Parathyroid adenoma (tissue), 2 donors: Measurements from ENCODE around the gene C15orf40.

Experiments used
- H2AFZ ChIP-seq: fragments of 300-600 bp; sonication (generic); one replicate; pipeline ENCODE4 v1.7.0; 2017; ENCODE audit warnings: antibody characterized with exemption, mild to moderate bottlenecking
- H3K27ac ChIP-seq: fragments of 300-600 bp; sonication (generic); one replicate; pipeline ENCODE4 v1.7.0; 2017
- H3K27me3 ChIP-seq: fragments of 300-600 bp; sonication (generic); one replicate; pipeline ENCODE4 v1.7.0; 2017; ENCODE audit warnings: low read length; ENCODE audit not compliant: control insufficient read depth, insufficient read depth
- H3K36me3 ChIP-seq: fragments of 300-600 bp; sonication (generic); one replicate; pipeline ENCODE4 v1.7.0; 2017; ENCODE audit warnings: low read length; ENCODE audit not compliant: control insufficient read depth, insufficient read depth
- H3K4me1 ChIP-seq: fragments of 300-600 bp; sonication (generic); one replicate; pipeline ENCODE4 v1.7.0; 2017; ENCODE audit warnings: control low read depth
- H3K4me2 ChIP-seq: fragments of 300-600 bp; sonication (generic); one replicate; pipeline ENCODE4 v1.7.0; 2017; ENCODE audit warnings: low read length
- H3K4me3 ChIP-seq: fragments of 300-600 bp; sonication (generic); one replicate; pipeline ENCODE4 v1.7.0; 2017; ENCODE audit warnings: low read depth, low read length
- H3K79me2 ChIP-seq: fragments of 300-600 bp; sonication (generic); one replicate; pipeline ENCODE4 v1.7.0; 2017; ENCODE audit warnings: control low read depth
- H3K9ac ChIP-seq: fragments of 300-600 bp; sonication (generic); one replicate; pipeline ENCODE4 v1.7.0; 2017; ENCODE audit warnings: mild to moderate bottlenecking
- H3K9me3 ChIP-seq: fragments of 300-600 bp; sonication (generic); one replicate; pipeline ENCODE4 v1.7.0; 2017; ENCODE audit warnings: low read length; ENCODE audit not compliant: control insufficient read depth
- CTCF ChIP-seq: fragments of 300-600 bp; sonication (generic); IDR thresholded peaks from one replicate; pipeline ENCODE4 v1.7.0; 2017; ENCODE audit warnings: antibody characterized with exemption, mild to moderate bottlenecking
- donor health status: primary hyperparathyroidism.

C15orf40 gene

GRCh38 chr15:82977076-82977475 is 34.4 kb downstream of the C15orf40 start:
- H3K4me3 ChIP-seq = no peak overlapping the region
- no peaks in the 10 kb centered on the region for H3K27me3 ChIP-seq
- no peak for TF ChIP-seq CTCF

GRCh38 chr15:82972990-82973389 is 38.4 kb downstream of the C15orf40 start:
- Histone ChIP-seq H3K79me2 (no peaks in the 10 kb centered on the region), H3K36me3 (no peaks in the 10 kb centered on the region), H3K27ac (no peak overlapping the region), H3K27me3 (no peaks in the 10 kb centered on the region), H3K4me1 (no peaks in the 10 kb centered on the region), H3K4me3 (no peak overlapping the region), H2AFZ (no peak overlapping the region), H3K4me2 (no peak overlapping the region), H3K9ac (no peak overlapping the region), H3K9me3 (no peaks in the 10 kb centered on the region)
- TF ChIP-seq CTCF = no peak

More at GRCh38 chr15:82977076-82977475, 34.4 kb downstream of the C15orf40 start:
- Histone ChIP-seq H3K4me2 (no peak overlapping the region), H3K79me2 (no peaks in the 10 kb centered on the region), H3K36me3 (no peaks in the 10 kb centered on the region), H3K27ac (no peak overlapping the region), H2AFZ (no peak overlapping the region), H3K4me1 (no peaks in the 10 kb centered on the region), H3K9ac (no peak overlapping the region), H3K9me3 (no peaks in the 10 kb centered on the region)

- no peak overlapping the region for H2AFZ ChIP-seq
Measured at GRCh38 chr15:82971218-82971984, 40.0 kb downstream of the C15orf40 start.

GRCh38 chr15:82970696-82971095 is 40.7 kb downstream of the C15orf40 start:
- Histone ChIP-seq H2AFZ (no peak overlapping the region), H3K9me3 (no peaks in the 10 kb centered on the region), H3K27me3 (no peaks in the 10 kb centered on the region), H3K9ac (no peak overlapping the region), H3K4me1 (no peaks in the 10 kb centered on the region), H3K4me2 (no peak overlapping the region), H3K27ac (no peak overlapping the region), H3K79me2 (no peaks in the 10 kb centered on the region), H3K36me3 (no peaks in the 10 kb centered on the region), H3K4me3 (no peak overlapping the region)
- TF ChIP-seq CTCF = no peak

More at GRCh38 chr15:82971218-82971984, 40.0 kb downstream of the C15orf40 start:
- no peak for TF ChIP-seq CTCF
- no peak overlapping the region for H3K27ac ChIP-seq
- H3K4me3 ChIP-seq = no peak overlapping the region
- H3K9me3 ChIP-seq = no peaks in the 10 kb centered on the region
- no peaks in the 10 kb centered on the region for H3K27me3 ChIP-seq
- H3K4me1 ChIP-seq = no peaks in the 10 kb centered on the region
- H3K79me2 ChIP-seq = no peaks in the 10 kb centered on the region
- no peak overlapping the region for H3K4me2 ChIP-seq
- no peak overlapping the region for H3K9ac ChIP-seq
- H3K36me3 ChIP-seq = no peaks in the 10 kb centered on the region
